ENCODE data around the gene CLDND2. TPM values are rescaled to one million over a fixed set of nuclear protein-coding genes. Genes with fewer than 3 reads are reported as not detected.

Gene CLDND2
- total and polyA plus RNA-seq, 2 experiments from 2014 or later, result 7.7 TPM; not detected in 1

GRCh38 chr19:51352783-51353360, 15.9 kb downstream of the CLDND2 start:
- Histone ChIP-seq H3K4me2 (no peak overlapping the region), H3K36me3 (ENCODE audit: insufficient read depth) (no peaks in the 10 kb centered on the region), H3K27me3 (ENCODE audit: insufficient read depth) (no peaks in the 10 kb centered on the region), H3K79me2 (replicated peaks; ENCODE audit: insufficient read depth) (no peaks in the 10 kb centered on the region), H3K4me1 (ENCODE audit: insufficient read depth) (peaks cover 9% of the 10 kb centered on the region; the same call in 1 of the 2 replicates), H3K9me2 (ENCODE audit: insufficient read depth) (no peaks in the 10 kb centered on the region), H4K20me1 (replicated peaks; ENCODE audit: insufficient read depth) (no peaks in the 10 kb centered on the region), H3F3A (replicated peaks; ENCODE audit: low read depth) (no peaks in the 10 kb centered on the region), H3K27ac (ENCODE audit: low read depth) (no peak overlapping the region), H3K4me3 (no peak overlapping the region), H2AFZ (no peak overlapping the region)
- H3K4me3 Mint-ChIP-seq, result no peak overlapping the region
- TF ChIP-seq ZNF114 (CRISPR knock-in tag; IDR thresholded peaks at IDR 0.05) (no peak), ETS1 (IDR thresholded peaks at IDR 0.05) (no peak), EZH2 (IDR thresholded peaks at IDR 0.05; ENCODE audit: low read depth, unreplicated experiment) (no peak), ZNF462 (CRISPR knock-in tag; IDR thresholded peaks at IDR 0.05) (no peak), EZH2phosphoT487 (IDR thresholded peaks at IDR 0.05; ENCODE audit: unreplicated experiment) (no peak), CREB1 (CRISPR knock-in tag; IDR thresholded peaks at IDR 0.05; ENCODE audit: low read depth) (no peak), CTCF (conservative IDR thresholded peaks at IDR 0.05; ENCODE audit: low read depth in 2 of 2) (no peak), JUNB (IDR thresholded peaks at IDR 0.05; ENCODE audit: unreplicated experiment) (no peak), POLR2AphosphoS5 (IDR thresholded peaks at IDR 0.05; ENCODE audit: low read depth) (no peak)
- TF ChIP-seq, protein P1, sequence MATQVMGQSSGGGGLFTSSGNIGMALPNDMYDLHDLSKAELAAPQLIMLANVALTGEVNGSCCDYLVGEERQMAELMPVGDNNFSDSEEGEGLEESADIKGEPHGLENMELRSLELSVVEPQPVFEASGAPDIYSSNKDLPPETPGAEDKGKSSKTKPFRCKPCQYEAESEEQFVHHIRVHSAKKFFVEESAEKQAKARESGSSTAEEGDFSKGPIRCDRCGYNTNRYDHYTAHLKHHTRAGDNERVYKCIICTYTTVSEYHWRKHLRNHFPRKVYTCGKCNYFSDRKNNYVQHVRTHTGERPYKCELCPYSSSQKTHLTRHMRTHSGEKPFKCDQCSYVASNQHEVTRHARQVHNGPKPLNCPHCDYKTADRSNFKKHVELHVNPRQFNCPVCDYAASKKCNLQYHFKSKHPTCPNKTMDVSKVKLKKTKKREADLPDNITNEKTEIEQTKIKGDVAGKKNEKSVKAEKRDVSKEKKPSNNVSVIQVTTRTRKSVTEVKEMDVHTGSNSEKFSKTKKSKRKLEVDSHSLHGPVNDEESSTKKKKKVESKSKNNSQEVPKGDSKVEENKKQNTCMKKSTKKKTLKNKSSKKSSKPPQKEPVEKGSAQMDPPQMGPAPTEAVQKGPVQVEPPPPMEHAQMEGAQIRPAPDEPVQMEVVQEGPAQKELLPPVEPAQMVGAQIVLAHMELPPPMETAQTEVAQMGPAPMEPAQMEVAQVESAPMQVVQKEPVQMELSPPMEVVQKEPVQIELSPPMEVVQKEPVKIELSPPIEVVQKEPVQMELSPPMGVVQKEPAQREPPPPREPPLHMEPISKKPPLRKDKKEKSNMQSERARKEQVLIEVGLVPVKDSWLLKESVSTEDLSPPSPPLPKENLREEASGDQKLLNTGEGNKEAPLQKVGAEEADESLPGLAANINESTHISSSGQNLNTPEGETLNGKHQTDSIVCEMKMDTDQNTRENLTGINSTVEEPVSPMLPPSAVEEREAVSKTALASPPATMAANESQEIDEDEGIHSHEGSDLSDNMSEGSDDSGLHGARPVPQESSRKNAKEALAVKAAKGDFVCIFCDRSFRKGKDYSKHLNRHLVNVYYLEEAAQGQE (IDR thresholded peaks at IDR 0.05; ENCODE audit: unreplicated experiment), result no peak
- no peaks in the 10 kb centered on the region for H3K9me3 Mint-ChIP-seq
- ATAC-seq (no peak), DNase-seq (ENCODE audit: low spot score) (no peak)
- H3K27ac Mint-ChIP-seq, result no peak overlapping the region
- peaks cover 13% of the 10 kb centered on the region for H3K4me1 Mint-ChIP-seq
- H3K36me3 Mint-ChIP-seq (ENCODE audit: low read depth), result peaks cover 10% of the 10 kb centered on the region; the same call in 2 of the 3 replicates
- H3K27me3 Mint-ChIP-seq (ENCODE audit: insufficient read depth, low read depth, poor library complexity), result peaks cover 2% of the 10 kb centered on the region

Data from GM23338 (cell line).